ENCODE measurements around the gene HIVEP2. TPM values are rescaled to one million over a fixed set of nuclear protein-coding genes. Genes with fewer than 3 reads are reported as not detected.

The HIVEP2 gene
- total RNA-seq, 1 donor from 2014 or later: 24.6 TPM

- Histone ChIP-seq H3K4me3 (ENCODE audit: low read depth, low read length) (no peak overlapping the region), H3K36me3 (ENCODE audit: control insufficient read depth, insufficient read depth, low read length) (no peaks in the 10 kb centered on the region), H3K27me3 (ENCODE audit: control insufficient read depth, insufficient read depth, low read length) (no peaks in the 10 kb centered on the region)
- no peak for DNase-seq (ENCODE audit: low read depth)
- TF ChIP-seq, protein P1, sequence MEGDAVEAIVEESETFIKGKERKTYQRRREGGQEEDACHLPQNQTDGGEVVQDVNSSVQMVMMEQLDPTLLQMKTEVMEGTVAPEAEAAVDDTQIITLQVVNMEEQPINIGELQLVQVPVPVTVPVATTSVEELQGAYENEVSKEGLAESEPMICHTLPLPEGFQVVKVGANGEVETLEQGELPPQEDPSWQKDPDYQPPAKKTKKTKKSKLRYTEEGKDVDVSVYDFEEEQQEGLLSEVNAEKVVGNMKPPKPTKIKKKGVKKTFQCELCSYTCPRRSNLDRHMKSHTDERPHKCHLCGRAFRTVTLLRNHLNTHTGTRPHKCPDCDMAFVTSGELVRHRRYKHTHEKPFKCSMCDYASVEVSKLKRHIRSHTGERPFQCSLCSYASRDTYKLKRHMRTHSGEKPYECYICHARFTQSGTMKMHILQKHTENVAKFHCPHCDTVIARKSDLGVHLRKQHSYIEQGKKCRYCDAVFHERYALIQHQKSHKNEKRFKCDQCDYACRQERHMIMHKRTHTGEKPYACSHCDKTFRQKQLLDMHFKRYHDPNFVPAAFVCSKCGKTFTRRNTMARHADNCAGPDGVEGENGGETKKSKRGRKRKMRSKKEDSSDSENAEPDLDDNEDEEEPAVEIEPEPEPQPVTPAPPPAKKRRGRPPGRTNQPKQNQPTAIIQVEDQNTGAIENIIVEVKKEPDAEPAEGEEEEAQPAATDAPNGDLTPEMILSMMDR (IDR thresholded peaks at IDR 0.05; ENCODE audit: insufficient read depth, low read length, poor library complexity, severe bottlenecking): no peak
Observed at GRCh38 chr6:142850679-142851423, 94.1 kb downstream of the HIVEP2 start.

DNA sequence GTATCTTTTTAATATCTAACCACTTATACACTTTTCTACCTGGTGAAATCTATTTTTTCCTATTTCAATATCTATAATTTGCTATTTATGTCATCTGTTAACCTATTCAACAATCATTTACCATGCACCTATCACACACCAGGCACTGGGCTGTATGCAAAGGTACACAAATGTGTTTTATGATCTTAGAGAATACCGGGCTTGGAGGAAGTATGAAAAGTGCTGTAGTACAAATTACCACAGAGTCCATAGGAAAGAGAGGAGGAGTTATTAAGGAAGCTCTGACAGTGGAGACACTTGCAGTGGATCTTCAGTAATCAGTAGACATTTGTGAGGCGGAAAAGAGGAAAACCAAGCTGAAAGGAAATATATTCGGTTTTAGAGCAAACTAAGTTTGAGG, 96.0 kb downstream of the HIVEP2 start:
- TF ChIP-seq, protein P1 (IDR thresholded peaks at IDR 0.05; ENCODE audit: insufficient read depth, low read length, poor library complexity, severe bottlenecking): no peak
- Histone ChIP-seq H3K27me3 (ENCODE audit: control insufficient read depth, insufficient read depth, low read length) (no peaks in the 10 kb centered on the region), H3K36me3 (ENCODE audit: control insufficient read depth, insufficient read depth, low read length) (no peaks in the 10 kb centered on the region), H3K4me3 (ENCODE audit: low read depth, low read length) (no peak overlapping the region)
- no peak for DNase-seq (ENCODE audit: low read depth)

DNA sequence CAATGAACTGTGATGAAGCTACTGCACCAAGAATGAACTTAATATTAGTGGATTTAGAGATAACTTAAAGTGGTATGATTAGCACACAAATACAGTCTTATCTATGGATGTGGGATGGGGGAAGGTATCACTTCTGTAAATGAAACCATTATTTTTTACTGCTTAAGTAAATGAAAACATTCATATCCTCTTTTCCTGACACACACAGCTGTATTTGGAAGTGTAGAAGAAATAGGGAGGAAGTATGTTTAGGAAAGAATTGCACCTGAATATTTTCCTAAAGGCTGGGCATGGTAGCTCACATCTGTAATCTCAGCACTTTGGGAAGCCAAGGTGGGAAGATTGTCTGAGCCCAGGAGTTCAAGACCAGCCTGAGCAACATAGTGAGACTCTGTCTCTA, 96.8 kb downstream of the HIVEP2 start:
- no peaks in the 10 kb centered on the region for H3K36me3 ChIP-seq (ENCODE audit: control insufficient read depth, insufficient read depth, low read length)
- no peak for DNase-seq (ENCODE audit: low read depth)
- TF ChIP-seq, protein P1 (IDR thresholded peaks at IDR 0.05; ENCODE audit: insufficient read depth, low read length, poor library complexity, severe bottlenecking): no peak
- H3K4me3 ChIP-seq (ENCODE audit: low read depth, low read length): no peak overlapping the region
- no peaks in the 10 kb centered on the region for H3K27me3 ChIP-seq (ENCODE audit: control insufficient read depth, insufficient read depth, low read length)

DNA sequence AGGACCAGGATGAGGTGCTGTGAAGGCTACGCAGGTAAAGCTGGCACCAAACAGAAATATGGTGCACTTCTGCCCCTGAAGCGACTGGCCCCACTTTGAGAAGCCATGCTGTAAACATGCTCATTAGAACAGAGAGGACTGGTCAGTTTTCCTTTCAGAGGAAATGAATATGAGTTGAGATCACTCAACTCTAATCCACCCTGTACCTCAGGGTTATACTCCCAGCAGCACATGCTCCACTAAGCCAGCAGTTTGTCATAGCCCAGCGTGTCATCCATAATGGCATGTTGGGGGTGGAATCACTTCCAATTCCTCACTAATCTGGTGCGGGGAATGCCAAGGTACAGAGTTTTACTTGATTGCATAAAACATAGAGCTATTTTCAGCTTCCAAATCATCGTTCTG, 98.1 kb downstream of the HIVEP2 start:
- Histone ChIP-seq H3K27me3 (ENCODE audit: control insufficient read depth, insufficient read depth, low read length) (no peaks in the 10 kb centered on the region), H3K36me3 (ENCODE audit: control insufficient read depth, insufficient read depth, low read length) (no peaks in the 10 kb centered on the region), H3K4me3 (ENCODE audit: low read depth, low read length) (no peak overlapping the region)
- TF ChIP-seq, protein P1 (IDR thresholded peaks at IDR 0.05; ENCODE audit: insufficient read depth, low read length, poor library complexity, severe bottlenecking): no peak
- peak; percentile 77 for DNase-seq (ENCODE audit: low read depth)

DNA sequence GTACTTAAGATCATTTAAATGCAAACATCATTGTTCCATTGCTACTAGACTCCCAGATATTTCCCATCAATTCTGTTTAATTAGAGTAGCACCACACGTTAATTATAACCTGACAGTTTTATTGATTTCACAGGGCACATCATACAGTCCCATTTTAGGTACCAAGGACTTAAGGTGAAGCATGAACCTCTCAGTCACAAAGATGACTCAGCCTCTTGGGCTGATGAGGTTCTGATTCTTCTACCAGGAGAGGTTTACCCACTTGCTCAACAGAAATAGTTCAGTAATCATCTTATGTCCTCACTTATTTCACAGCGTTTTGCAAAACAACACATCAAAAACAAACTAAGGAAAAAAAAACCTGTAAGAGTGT, 98.5 kb downstream of the HIVEP2 start:
- no peak for DNase-seq (ENCODE audit: low read depth)
- no peaks in the 10 kb centered on the region for H3K27me3 ChIP-seq (ENCODE audit: control insufficient read depth, insufficient read depth, low read length)
- no peaks in the 10 kb centered on the region for H3K36me3 ChIP-seq (ENCODE audit: control insufficient read depth, insufficient read depth, low read length)
- H3K4me3 ChIP-seq (ENCODE audit: low read depth, low read length): no peak overlapping the region
- TF ChIP-seq, protein P1 (IDR thresholded peaks at IDR 0.05; ENCODE audit: insufficient read depth, low read length, poor library complexity, severe bottlenecking): no peak
